ENCODE measurements around the gene AHCTF1. TPM values are rescaled to one million over a fixed set of nuclear protein-coding genes. Genes with fewer than 3 reads are reported as not detected.

AHCTF1 gene
- 30.7 and 32.1 TPM in 2 replicates for total RNA-seq
- 3.5 and 5.5 TPM in 2 replicates for polyA plus RNA-seq
- 7.5 and 9.7 TPM in 2 replicates for polyA plus RNA-seq (2011; cell fraction: cytosol; rRNA removed)
- 29.9 and 32.7 TPM in 2 replicates for polyA plus RNA-seq (2011; cell fraction: nucleus; rRNA removed)
- polyA plus RNA-seq (2012) = 17.6 and 21.3 TPM in 2 replicates
- 21.1 and 24.4 TPM in 2 replicates for polyA minus RNA-seq
- polyA minus RNA-seq (2011; cell fraction: cytosol; rRNA and poly(A)+ RNA removed) = 39.3 TPM
- 50.8 and 69.1 TPM in 2 replicates for polyA minus RNA-seq (2011; cell fraction: nucleus; rRNA and poly(A)+ RNA removed)
- Bru-seq, nascent RNA = percentile 93 among the genes with signal in this experiment
- percentile 87 among the genes with signal in this experiment for BruChase-seq, experiment 1, labeled RNA remaining after a 6-hour chase
- percentile 91 among the genes with signal in this experiment for BruChase-seq, experiment 2, labeled RNA remaining after a 2-hour chase
- long read RNA-seq, full-length matches to known transcripts = 13 of 21 reads
- long read RNA-seq, partial matches to known transcripts = 3 of 21 reads
- long read RNA-seq, other reads (novel, unspliced or antisense) = 5 of 21 reads

DNA sequence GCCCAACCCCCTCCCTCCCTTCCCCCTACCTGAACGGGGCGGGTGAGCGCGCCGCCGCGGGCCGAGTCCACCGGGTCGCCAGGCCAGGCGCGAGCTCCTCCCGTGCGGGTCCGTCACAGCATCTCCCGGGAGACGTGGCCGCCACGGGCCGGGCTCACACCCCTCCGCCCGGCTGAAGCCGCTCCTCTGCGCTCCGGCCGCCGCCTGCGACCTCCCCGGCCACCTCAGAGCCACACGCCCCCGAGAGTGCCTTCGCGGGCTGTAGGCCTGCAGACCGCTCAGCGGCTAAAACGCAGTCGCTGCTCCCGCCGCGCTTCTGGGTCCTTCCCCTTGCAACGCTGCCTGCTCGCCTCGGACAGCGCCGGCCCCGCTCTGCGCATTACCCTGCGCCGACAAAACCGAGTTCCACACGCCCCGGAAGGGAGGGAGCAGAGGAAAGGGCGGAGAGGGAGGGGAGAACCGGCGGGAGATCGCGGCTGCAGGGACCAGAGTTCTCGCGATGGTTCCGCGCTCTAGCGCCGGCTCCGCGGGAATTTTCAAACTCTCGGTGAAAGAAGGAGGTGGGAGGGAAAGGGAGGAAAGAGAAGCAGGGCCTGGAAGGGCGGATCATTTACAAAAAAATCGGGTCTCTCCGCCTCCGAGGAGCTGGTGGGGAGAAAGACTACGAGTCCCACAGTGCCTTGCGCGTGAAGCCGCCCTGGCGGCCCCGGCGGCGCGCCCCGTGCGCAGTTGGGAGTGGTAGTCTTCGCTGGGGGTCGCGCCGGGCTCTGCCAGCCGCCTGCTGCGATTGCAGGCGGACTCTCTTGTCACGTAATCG, at the start of gene AHCTF1:
TSS of gene AHCTF1 (minus strand) at position 400 of the 817 bp plus-strand sequence. CDS start 13,578 bp downstream, outside the sequence.
- peak; percentile 99 for DNase-seq (ENCODE audit: low read depth, low spot score)
- Histone ChIP-seq H3K9me3 (replicated peaks; ENCODE audit: control insufficient read depth, insufficient read depth, low read length) (no peaks in the 10 kb centered on the region), H3K79me2 (ENCODE audit: control insufficient read depth, insufficient read depth, low read length) (peaks cover 43% of the 10 kb centered on the region), H4K20me1 (replicated peaks; ENCODE audit: control insufficient read depth, extremely low read depth, insufficient read depth, low read length) (peaks cover 4% of the 10 kb centered on the region), H3K9me1 (replicated peaks; ENCODE audit: control insufficient read depth, extremely low read depth, insufficient read depth, low read length) (no peaks in the 10 kb centered on the region), H2AFZ (ENCODE audit: low read depth, low read length) (peak within 1 kb of the TSS; percentile 88), H3K36me3 (ENCODE audit: control insufficient read depth in 2 of 2, extremely low read depth in 1 of 2, insufficient read depth in 2 of 2, low read length in 2 of 2) (peaks cover 0 to 3% of the 10 kb centered on the region in 2 experiments), H3K9ac (replicated peaks; ENCODE audit: extremely low read depth, insufficient read depth, low read length) (peak within 1 kb of the TSS; percentile 90), H3K4me3 (replicated peaks in 1 of 3; ENCODE audit: insufficient read depth in 1 of 3, low read depth in 1 of 3, low read length in 3 of 3) (peak within 1 kb of the TSS; percentile 91 to 95 (median 95)), H3K27me3 (ENCODE audit: control insufficient read depth in 2 of 2, insufficient read depth in 2 of 2, low read length in 2 of 2) (no peaks in the 10 kb centered on the region), H3K4me2 (ENCODE audit: insufficient read depth, low read length) (peak within 1 kb of the TSS; percentile 81), H3K27ac (ENCODE audit: insufficient read depth, low read depth, low read length) (peak within 1 kb of the TSS; percentile 74), H3K4me1 (ENCODE audit: control insufficient read depth, extremely low read depth, insufficient read depth, low read length) (peaks cover 8% of the 10 kb centered on the region)
- no peak for TF ChIP-seq MYC (IDR thresholded peaks at IDR 0.05; ENCODE audit: low read depth, low read length)
- TF ChIP-seq, protein P1, sequence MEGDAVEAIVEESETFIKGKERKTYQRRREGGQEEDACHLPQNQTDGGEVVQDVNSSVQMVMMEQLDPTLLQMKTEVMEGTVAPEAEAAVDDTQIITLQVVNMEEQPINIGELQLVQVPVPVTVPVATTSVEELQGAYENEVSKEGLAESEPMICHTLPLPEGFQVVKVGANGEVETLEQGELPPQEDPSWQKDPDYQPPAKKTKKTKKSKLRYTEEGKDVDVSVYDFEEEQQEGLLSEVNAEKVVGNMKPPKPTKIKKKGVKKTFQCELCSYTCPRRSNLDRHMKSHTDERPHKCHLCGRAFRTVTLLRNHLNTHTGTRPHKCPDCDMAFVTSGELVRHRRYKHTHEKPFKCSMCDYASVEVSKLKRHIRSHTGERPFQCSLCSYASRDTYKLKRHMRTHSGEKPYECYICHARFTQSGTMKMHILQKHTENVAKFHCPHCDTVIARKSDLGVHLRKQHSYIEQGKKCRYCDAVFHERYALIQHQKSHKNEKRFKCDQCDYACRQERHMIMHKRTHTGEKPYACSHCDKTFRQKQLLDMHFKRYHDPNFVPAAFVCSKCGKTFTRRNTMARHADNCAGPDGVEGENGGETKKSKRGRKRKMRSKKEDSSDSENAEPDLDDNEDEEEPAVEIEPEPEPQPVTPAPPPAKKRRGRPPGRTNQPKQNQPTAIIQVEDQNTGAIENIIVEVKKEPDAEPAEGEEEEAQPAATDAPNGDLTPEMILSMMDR (IDR thresholded peaks at IDR 0.05; ENCODE audit: extremely low read depth in 1 of 2, insufficient read depth in 1 of 2, low read depth in 1 of 2, low read length in 2 of 2) = no peak
- peak; percentile 22 for TF ChIP-seq MAX (IDR thresholded peaks at IDR 0.05; ENCODE audit: insufficient read depth, insufficient read length)
- no peak for TF ChIP-seq EZH2 (IDR thresholded peaks at IDR 0.05; ENCODE audit: borderline replicate concordance, low read depth, low read length, severe bottlenecking)
- TF ChIP-seq FOS (IDR thresholded peaks at IDR 0.05; ENCODE audit: borderline replicate concordance, insufficient read depth, low read length) = no peak
- peak; percentile 92 for TF ChIP-seq POLR2AphosphoS5 (IDR thresholded peaks at IDR 0.05; ENCODE audit: insufficient read depth, low read depth, low read length)
- TF ChIP-seq GATA2 (IDR thresholded peaks at IDR 0.05; ENCODE audit: insufficient read depth, insufficient read length, low read depth, low read length) = no peak
- TF ChIP-seq JUN (IDR thresholded peaks at IDR 0.05; ENCODE audit: borderline replicate concordance, insufficient read depth, insufficient read length, low read depth) = no peak
- TF ChIP-seq POLR2A (IDR thresholded peaks at IDR 0.05; ENCODE audit: low read depth, low read length) = peak; percentile 98
- POLR2A ChIA-PET = interaction anchor here (0.6 to 1.1 kb wide), 7 partner anchors 12 to 383 kb away, joined by 3 to 6 read pairs (median 3); no protein-coding TSS in a partner anchor
- FAIRE-seq = peak; percentile 99
- dilution Hi-C loops (cut with MboI; ENCODE audit: extremely low pct_ligation_motif_present, low sequenced_read_pairs) (no loop called here), intact Hi-C loops (cut with micrococcal nuclease) (loop anchor here (1.0 to 10.0 kb wide), 7 partner anchors 15 to 400 kb away; partner anchors contain the start of genes ZNF496, ZNF669, ZNF670 and ZNF695)
- BruUV-seq (replicated peaks) = no TSS peak
- CTCF ChIA-PET = interaction anchor here (0.6 to 2.1 kb wide), 3 partner anchors 20 to 40 kb away, joined by 3 to 8 read pairs (median 3); no protein-coding TSS in a partner anchor

Data from endothelial cell of umbilical vein (primary cell).